HG02970 (cell line): Measurements from ENCODE around the gene SPAAR.

Experiments
- ATAC-seq: cut with Tn5 transposase; IDR thresholded peaks from one replicate; pipeline ENCODE4 v1.9.1; 2021; ENCODE audit warnings: mild to moderate bottlenecking, moderate library complexity, moderate number of reproducible peaks; ENCODE audit not compliant: unreplicated experiment, low FRiP score

The SPAAR gene

GRCh38 chr9:35944173-35944572 lies 34.9 kb downstream of the SPAAR start:
- ATAC-seq = no peak

GRCh38 chr9:35944841-35945240 lies 35.6 kb downstream of the SPAAR start:
- no peak for ATAC-seq

- no peak for ATAC-seq
Observed at GRCh38 chr9:35945341-35946018, 36.2 kb downstream of the SPAAR start.

GRCh38 chr9:35948451-35948850 lies 39.2 kb downstream of the SPAAR start:
- ATAC-seq = no peak

GRCh38 chr9:35948901-35949318 lies 39.6 kb downstream of the SPAAR start:
- no peak for ATAC-seq

GRCh38 chr9:35951736-35952135 lies 42.4 kb downstream of the SPAAR start:
- no peak for ATAC-seq

GRCh38 chr9:35952526-35953191 lies 43.4 kb downstream of the SPAAR start:
- ATAC-seq = no peak

- ATAC-seq = no peak
Observed at GRCh38 chr9:35954942-35955546, 45.8 kb downstream of the SPAAR start.

GRCh38 chr9:35956651-35957050 lies 47.4 kb downstream of the SPAAR start:
- no peak for ATAC-seq

- ATAC-seq = no peak
Observed at GRCh38 chr9:35958104-35958837, 49.0 kb downstream of the SPAAR start, which contains the start of gene OR2S2. OR2S2 (minus strand) TSS chr9:35958154; CDS start chr9:35958098, 56 bp downstream.

GRCh38 chr9:35960039-35960655 lies 50.9 kb downstream of the SPAAR start:
- no peak for ATAC-seq
